ENCODE measurements around the gene IKZF2.

GRCh38 chr2:212959471-212960117, 191.8 kb downstream of the IKZF2 start:
- no peak for TF ChIP-seq CTCF (conservative IDR thresholded peaks at IDR 0.05; ENCODE audit: low read length)
- TF ChIP-seq EZH2phosphoT487 (IDR thresholded peaks at IDR 0.05; ENCODE audit: borderline replicate concordance, low read depth, low read length) = no peak

All from OCI-LY7 (cell line).